ENCODE results near the gene ATP2B1.

GRCh38 chr12:89721291-89721987 lies 12.8 kb upstream of the ATP2B1 start:
- TF ChIP-seq, protein P1, sequence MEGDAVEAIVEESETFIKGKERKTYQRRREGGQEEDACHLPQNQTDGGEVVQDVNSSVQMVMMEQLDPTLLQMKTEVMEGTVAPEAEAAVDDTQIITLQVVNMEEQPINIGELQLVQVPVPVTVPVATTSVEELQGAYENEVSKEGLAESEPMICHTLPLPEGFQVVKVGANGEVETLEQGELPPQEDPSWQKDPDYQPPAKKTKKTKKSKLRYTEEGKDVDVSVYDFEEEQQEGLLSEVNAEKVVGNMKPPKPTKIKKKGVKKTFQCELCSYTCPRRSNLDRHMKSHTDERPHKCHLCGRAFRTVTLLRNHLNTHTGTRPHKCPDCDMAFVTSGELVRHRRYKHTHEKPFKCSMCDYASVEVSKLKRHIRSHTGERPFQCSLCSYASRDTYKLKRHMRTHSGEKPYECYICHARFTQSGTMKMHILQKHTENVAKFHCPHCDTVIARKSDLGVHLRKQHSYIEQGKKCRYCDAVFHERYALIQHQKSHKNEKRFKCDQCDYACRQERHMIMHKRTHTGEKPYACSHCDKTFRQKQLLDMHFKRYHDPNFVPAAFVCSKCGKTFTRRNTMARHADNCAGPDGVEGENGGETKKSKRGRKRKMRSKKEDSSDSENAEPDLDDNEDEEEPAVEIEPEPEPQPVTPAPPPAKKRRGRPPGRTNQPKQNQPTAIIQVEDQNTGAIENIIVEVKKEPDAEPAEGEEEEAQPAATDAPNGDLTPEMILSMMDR (IDR thresholded peaks at IDR 0.05), result no peak
- TF ChIP-seq POLR2A (IDR thresholded peaks at IDR 0.05) (no peak), EP300 (IDR thresholded peaks at IDR 0.05) (no peak)
